ENCODE results near the gene IRAG1.
A peak's percentile ranks its signal among the peaks of the same experiment; 100 is the strongest.
"Not testable (repeated sequence)": the region's sequence is repeated elsewhere in the genome, so short reads cannot be mapped to it uniquely, and the experiment has no call there.

The IRAG1 gene

DNA sequence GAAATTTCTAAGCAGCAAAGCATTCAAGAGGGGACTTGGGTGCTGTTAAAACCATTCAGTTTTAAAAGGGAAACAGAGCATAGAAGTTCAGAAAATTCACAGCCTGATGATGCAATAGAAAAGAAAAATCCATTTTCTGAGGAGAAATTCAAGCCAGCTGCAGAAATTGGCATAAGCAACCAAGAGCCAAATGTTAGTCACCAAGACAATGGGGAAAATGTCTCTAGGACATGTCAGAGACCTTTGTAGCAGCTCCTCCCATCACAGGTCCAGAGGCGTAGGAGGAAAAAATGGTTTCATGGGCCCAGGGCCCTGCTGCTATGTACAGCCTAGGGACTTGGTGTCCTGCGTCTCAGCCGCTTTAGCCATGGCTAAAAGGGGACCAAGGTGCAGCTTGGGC is 5.5 kb upstream of the IRAG1 start:
- no peak for DNase-seq (ENCODE audit: low spot score)

DNA sequence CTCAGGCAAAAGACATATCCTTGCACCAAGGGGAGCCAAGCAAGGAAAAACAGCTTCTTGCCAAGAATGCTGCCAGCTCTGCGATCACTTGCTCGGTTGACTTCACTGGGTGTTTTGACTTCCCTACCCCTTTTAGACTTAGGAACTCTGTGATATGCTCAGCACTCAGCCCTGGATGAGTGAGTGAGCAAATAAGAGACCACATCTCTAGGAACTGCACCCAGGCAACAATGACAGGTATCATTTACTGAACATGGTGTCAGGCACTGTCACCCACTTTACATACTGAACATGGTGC is 3.7 kb upstream of the IRAG1 start:
- DNase-seq (ENCODE audit: low spot score), result no peak

DNA sequence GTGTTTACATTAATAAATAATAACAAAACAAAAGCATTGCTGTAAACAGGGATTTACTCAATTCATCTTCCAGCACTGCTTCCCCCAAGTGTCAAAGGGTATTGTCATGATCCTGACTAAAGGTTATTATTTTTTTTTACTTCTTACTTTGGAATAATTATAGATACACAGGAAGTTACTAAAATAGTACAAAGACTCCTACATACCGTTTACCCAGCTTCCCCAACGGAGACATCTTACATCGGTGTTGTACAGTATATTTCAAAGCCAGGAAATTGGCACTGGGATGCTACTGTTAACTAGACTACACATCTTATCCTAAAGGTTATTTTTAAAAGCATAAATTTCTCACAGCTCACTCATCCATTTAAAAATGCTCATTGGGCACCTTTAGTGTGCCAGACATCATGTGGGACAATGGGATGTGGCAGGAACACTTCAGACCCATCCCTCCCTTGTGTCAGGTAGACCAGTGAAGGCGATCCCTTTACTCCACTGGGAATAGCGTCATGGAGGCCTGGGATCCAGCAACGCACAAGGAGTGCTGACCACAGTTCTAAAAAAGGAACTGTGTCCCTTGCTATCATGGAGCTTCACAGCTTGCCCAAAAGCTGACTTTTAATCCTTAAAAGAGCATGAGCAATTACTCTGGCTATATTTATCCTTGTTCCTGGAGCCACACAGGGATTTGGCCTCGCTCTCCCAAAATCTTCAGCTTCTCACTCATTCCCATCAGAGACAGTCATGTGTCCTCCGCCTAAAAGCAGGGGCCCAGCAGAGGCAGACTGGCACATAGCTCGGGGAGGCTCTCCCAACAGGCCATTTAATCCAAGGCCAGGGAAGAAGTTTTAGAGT is 3.1 kb upstream of the IRAG1 start:
- DNase-seq (ENCODE audit: low spot score), result no peak

DNA sequence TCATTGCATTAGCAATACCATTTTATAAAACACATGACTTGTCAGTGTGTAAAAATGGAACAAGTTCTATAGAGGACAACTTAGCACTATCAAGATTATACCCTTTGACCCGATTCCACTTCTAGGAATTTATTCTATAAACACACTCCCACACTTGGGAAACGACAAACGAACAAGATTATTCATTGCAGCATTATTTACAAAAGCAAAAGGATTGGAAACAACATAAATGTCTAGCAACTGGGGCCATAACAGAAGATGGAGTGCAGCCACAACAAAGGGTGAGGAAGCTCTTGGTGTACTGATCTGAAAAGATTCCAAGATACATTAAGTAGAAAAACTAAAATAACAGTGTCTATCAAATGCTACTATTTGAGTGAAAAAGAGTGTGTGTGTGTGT is 2.3 kb upstream of the IRAG1 start:
- no peak for DNase-seq (ENCODE audit: low spot score)

DNA sequence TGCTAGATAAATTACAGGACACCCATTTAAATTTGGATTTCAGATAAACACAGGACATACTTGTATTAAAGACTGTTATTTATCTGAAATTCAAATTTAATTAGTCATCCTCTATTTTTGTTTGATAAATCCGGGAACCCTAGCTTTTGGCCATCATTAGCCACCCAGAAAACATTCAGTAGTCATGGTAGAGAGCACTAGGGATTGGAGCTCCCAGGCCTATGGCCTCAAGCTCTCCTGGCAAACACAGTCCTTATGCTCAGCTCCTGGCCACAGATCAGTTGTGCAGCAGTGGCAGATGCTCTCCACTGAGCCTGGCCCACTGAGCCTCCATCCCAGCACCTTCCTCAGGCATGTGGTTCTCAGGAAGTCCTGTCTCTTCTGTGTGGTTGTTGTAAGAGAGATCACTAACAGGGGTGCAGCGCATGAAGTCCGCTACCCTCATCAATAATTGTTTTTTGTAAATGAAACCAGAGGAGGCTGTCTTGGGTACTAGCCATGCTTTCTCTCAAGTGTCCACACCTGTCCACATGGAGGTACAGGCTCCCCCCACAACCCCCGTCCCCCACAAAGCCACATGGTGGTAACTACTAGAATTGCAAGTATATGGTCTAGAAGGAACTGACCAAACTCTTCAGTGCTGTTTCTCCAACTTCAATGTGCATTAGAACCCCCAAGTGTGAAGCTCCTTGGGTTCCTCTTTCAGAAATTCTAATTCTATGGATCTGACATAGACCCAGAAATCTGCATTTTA is 1.1 kb upstream of the IRAG1 start:
- peak; percentile 9 for DNase-seq (ENCODE audit: low spot score)

DNA sequence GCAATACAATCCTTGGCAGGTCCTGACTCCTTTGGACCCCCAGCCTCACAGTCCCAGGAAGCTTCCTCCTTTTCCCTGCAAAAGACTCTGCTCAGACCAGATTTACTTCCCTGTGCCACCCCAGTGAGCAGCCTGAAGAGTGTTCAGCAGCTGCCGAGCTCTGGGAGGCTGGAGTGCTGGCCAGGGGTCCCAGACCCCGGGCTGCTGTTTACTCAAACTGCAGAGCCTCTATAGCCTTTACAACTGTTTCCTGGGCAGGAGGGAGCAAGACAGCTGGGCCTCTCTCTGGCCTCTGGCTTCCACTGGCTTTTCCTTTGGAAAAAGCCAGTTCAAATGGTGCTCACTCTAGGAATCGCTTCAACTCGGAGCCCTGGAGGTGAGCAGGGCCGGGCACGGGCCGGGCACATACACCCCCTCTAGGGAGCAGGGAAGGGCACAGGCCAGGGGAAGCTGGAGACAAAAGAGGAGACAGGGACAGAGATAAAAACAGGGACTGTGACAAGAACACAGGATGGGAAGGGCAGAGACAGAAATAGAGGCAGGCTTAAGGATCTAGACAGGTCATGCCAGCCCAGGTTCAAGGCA is 932 bp downstream of the IRAG1 start:
- no peak for DNase-seq (ENCODE audit: low spot score)

DNA sequence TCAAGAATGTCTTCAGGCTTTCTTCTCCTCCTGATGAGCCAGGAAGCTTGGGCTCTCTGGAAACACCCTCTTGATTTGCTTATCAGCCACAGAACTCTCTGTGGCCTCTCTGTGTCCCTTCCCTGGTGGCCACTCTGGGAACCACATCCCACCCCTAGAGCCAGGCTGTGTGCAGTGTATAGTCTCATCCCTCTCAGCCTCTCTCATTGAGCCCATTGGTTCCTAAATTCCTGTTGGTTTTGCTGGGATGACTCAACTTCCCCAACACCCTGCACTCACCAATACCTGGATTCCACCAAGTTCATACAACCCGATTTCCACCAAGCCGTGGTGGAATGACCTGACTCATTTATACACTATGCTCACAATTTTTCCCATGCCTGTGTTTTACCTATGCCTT is 5.2 kb downstream of the IRAG1 start:
- DNase-seq (ENCODE audit: low spot score), result peak; percentile 12

DNA sequence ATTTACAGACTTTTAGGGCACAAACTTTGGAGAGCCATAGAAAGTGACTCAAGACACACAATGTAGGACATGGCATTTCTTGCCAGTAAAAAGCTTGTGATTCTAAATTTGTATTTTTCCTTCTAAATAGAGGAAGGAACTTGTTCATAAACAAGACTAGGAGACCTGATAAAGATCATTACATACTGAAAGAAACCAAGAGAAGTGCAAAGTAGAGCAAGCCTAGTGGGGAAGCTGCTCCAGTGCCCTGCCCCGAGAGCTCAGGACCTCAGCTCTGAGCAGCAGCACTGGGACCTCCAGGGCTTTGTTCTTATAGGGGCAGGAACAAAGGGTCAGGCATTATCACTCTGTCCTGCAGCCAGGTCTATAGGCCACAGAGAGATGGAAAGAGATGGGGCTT is 7.2 kb downstream of the IRAG1 start:
- DNase-seq (ENCODE audit: low spot score), result no peak

DNA sequence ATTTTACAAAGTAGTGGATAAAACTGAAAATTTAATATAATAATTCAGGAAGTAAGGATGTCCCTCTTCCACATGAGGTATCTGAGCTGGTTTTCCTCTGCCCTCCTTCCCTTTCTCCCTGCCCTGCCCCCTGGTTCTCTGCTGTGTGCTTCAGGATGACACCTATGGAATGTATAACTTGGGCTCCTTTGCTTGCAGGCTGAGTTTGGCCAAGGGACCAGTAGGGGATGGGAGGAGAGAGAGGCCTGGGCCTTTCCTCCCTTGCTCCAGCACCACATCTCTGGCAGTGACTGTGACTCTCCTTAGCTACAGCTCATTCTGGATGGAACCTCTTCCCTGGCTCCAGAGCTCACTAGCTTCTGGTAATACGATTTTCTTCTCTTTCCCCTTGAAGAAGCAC is 10.1 kb downstream of the IRAG1 start:
- no peak for DNase-seq (ENCODE audit: low spot score)

DNA sequence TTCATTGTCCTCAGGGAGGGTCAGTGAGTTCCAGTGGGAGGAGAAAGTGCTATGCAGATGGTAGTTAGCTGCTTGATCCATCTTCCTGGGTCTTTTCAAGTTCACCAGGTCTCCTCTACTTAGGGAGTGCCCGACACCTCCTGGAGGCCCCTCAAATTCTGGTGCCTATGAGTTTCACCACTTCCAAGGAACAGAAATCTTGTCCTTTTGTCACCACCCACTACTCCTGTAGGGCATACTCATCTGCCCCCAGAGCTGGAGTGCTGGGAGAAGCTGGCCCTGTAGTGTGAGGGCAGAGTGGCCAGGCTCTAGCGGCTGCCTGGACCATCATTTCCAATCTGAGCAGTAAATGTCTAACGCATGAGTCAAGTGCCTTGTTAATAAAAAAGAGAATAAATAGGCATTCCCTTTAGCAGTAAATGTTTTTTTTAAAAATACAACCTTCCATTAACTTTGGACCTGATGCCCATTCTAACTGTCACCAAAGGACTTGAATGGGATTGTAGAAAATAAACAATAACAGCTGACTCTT is 12.5 kb downstream of the IRAG1 start:
- DNase-seq (ENCODE audit: low spot score), result no peak

DNA sequence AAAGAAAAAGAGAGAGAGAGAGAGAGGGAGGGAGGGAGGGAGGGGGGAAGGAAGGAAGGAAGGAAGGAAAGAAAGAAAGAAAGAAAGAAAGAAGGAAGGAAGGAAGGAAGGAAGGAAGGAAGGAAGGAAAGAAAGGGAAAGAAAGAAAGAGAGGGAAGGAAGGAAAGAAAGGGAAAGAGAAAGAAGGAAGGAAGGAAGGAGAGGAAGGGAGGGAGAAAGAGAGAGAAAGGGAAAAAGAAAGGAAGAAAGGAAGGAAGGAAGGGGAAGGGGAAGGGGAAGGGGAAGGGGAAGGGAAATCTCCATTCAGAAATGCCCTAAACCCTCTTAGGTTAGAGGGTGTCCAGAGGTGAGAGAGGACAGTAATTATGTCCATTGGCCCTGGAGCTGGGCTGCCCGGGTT is 13.3 kb downstream of the IRAG1 start:
- DNase-seq (ENCODE audit: low spot score), result not testable (repeated sequence)

DNA sequence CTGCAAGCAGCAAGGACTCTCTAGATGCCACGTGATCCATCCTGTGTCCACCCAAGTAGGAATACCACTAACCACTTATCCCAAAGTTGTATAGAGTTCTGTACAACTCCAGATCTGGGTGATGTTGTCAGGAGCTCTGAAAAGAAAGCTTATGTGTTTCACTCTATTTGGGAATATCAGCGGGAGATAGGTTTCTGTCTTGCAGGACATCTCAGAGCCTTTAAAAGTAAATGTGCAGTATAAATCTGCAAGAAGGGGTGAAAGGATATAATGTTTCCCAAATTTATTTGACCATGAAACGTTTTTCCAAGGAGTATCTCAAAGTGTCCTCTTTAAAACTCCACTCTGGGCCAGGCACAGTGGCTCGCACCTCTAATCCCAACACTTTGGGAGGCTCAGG is 13.9 kb downstream of the IRAG1 start:
- DNase-seq (ENCODE audit: low spot score), result no peak

DNA sequence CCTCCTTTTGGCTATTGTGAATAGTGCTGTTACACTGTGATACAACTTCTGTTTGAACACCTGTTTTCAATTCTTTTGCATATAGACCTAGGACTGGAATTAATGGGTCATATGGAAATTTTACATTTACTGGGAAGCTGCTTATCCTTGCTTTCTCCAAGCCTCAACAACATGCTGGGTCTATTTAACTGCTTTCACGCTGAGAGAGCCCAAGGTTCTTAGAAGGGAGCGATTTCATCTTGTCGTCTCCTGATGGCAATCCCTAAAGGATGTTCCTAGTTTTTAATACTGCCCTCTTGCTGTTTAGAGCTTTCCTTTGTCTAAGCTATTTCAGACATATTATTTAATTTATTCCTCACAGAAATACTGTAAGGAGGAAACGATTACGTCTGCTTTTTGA is 15.5 kb downstream of the IRAG1 start:
- DNase-seq (ENCODE audit: low spot score), result no peak

DNA sequence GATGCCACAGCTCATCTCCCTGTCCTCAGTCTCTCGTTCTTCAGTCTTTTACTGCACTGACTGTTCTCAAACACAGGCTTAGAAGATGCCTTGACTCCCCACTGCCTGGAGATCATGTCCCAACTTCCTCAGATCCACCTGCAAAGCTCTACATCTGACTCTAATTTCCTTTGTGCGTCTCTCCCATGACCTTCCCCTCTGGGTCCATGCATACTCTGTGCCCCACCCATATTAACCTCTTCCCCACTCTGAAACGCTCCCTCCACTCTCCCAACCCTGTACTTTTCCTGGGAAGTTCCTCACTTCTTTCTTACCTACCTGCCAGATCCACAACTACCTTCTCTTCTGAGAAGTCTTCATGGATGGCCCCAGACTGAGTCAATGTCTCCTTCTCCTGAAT is 16.6 kb downstream of the IRAG1 start:
- DNase-seq (ENCODE audit: low spot score), result no peak

DNA sequence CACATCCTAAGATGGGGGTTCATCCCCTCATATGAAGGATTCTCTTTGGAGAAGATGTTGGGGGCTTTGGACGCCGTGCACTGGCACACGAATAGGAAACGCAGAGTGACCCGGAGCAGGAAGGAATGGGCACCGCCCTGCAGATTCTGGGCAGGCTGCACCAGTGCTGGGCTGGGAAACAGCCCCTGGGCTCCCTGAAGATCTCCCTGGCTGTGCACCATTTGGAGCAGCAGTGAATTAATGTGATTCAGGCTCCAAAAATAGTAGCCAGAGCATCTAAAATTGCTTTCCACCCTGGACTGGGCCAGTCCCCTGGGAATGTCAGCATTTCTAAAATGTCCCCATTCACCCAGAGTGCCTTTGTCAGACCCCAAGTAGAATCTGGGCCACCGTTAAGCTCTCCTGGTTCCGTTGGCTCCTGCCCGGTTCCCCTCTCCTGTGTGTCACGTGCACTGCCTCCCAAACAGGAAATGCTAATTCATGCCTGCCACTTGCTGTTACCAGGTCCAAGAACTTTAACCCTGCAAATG is 18.6 kb downstream of the IRAG1 start:
- DNase-seq (ENCODE audit: low spot score), result no peak

DNA sequence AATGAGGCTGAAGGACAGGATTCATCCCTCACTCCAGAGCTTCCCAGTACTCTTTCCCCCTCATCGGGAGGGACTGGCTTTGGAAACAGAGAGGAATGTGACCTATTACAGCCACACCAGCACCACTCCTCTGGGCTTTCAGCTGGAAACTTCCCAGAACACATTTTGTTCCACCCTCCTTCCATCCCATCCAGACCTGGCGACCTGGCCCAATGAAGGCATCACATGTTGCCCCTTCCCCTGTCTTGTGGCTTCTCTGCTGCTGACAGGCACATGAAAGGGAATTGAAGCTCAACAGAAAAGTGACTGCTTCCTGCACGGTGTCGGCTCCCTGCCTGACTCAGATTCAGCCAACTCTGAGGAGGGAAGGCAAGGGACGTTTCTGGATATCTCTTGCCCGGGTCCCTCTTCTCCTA is 19.1 kb downstream of the IRAG1 start:
- no peak for DNase-seq (ENCODE audit: low spot score)

DNA sequence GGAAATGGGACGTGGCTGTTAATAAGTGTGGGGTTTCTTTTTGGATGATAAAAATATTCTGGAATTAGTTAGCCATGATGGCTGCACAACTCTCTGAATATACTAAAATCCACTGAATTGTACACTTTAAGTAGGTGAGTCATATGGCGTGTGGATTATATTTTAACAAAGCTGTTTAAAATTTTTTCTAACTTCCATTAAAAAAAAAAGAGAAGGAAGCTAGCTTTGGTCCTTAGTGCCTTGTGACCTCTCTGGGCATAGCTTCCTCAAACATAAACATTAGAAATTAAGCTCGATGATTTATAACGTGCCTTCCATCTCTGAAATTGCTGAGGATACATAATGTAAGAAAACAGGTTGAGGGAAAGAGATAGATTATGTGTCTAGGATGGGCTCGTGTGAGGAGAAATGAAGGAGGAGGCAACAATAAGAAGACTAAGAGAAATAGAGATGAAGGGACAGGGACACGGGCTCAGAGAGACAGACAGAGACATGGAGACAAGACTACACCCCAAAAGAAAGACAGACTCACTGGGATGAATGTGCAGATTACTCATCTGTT is 20.0 kb downstream of the IRAG1 start:
- DNase-seq (ENCODE audit: low spot score), result no peak

DNA sequence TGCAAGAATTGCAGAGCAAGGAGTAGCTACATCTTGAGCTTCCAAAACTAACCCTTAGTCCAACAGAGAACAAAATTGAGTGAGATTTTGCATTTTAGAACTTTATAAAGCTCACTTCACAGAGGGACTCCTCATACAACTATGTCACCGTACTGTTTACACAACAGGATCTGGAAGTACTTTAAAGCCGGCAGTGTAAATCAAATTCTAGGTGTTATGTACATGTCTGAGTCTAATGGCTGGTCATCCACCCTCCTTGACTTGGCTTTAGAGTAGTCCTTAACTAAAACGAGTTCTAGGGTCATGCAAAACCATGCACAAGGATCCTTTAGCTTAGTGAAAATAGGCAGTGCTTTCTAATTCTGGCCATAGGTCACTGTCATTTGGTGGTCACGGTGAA is 23.5 kb downstream of the IRAG1 start:
- no peak for DNase-seq (ENCODE audit: low spot score)

DNA sequence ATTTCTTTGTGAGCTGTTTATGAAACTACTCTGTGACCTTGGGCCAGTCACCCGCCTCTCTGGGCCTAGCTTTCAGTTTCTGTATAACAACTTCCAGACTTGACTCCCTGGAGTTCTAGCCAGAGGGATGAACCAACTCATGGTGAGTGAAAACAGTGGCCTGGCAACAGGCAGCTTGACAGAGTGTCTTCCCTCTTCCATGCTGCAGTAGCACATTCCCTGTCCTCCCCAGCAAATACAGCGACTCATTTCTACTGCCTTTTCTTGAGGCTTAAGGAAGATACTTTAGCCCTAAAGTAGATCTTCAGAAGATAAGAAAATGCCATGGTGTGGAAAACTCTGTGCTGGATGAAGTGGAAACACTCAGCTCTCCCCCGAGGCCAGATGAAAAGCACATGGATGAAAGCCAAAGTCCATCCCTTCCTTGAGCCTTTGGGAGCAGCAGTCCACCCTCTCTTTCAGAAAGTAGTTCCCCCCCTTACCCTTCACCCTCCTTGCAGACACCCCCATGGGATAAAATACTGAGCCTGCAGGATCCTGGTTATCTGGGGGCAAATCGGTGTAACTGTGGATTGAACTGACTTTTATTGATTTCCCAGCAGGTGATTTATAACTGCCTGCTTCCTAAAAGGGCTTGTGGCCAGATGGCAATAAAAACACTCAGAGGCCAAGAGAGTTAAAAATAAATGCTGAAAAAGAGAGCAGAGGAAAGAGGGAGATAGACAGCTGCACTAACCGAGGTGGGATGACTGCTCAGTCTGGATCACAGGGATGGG is 24.1 kb downstream of the IRAG1 start:
- no peak for DNase-seq (ENCODE audit: low spot score)

DNA sequence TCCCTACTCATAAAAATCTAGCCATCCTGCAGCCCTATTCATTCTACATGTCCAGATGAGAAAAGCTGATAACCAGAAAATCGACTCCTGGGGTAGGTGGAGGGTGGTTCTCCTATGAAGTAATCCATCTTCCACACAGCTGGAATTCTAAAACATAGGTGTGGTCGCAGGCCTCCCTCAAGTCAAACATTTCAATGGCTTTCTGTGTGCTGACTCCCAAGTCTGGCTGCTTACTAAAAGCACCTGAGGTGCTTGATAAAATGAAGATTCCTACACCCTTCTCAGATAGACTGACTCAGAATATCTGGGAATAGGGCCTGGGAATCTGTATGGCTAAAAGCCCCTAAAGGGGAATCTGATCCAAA is 26.1 kb downstream of the IRAG1 start:
- no peak for DNase-seq (ENCODE audit: low spot score)

DNA sequence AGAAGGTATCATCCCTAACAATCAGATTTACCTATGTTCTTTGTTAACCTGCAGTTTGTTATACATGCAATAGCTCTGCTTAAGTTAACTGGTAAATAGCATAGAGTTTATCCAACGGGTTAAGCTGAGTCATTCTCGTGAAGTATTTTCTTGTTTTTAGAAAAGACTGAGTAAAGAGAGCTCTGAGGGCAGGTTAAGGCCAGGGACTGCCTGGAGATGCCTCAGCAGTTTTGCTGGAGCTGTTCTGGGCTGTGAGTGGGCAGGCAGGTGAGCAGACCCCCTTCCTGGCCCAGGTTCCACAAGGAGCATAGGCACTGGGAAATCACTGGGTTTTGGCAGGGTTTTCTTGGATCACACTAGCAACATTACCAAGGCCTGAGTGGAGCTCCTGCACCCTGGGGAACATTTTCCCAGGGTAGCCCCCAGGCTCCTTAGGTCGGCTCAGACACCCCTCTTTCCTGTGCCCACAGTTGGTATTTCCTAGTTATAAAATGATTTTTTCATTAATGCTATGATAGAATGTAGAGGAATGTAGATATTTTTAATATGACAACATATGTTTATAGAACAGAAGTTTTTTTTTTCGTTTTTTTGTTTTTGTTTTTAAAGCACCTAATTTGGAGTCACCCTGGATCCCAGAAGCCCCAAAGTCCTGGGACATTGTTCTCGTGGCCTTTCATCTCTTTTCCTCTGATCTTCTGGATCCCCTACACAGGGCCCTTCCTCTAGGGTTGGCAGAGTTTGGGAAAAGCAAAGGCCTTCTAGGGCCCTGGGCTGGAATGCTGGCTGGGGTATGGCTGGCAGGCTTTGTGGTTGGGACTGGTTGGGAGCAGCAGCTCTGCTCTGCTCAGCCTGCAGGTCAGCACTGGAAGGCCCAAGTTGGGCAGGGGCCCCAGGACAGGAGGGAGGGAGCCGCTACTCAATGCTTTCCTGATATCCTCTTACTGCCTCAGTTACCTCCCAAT is 26.7 kb downstream of the IRAG1 start:
- DNase-seq (ENCODE audit: low spot score), result no peak
